Measurements from ENCODE around the gene GNG11.
"Not testable (repeated sequence)": the region's sequence is repeated elsewhere in the genome, so short reads cannot be mapped to it uniquely, and the experiment has no call there.

The GNG11 gene

DNA sequence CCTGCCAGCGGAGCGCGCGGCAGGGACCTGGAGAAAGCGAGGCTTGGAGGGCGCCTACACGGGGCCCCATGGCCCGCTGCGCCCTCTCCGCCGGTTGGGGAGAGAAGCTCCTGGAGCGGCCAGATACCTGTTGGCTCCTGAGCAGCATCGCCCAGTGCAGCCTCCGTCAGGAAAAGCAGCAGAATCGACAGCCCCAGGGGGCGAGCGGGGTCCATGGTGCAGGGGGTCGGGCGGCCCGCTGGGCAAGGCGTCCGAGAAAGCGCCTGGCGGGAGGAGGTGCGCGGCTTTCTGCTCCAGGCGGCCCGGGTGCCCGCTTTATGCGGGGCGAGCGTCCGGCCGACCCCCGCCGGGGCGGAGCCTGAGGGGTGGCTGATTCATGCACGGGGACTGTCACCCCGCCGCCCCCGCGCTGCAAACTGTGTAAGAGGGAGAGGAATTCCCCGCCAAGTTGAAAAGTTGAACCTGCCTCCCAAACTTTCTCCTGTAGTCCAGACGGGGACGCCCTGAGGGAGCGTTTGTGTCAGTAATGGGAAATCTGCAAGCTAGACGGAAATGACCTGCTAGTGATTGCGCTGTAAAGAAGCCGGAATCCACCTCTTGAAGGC lies 31.0 kb upstream of the GNG11 start, which contains the start of gene TFPI2:
TSS of gene TFPI2 (minus strand) at position 290 of the 605 bp plus-strand sequence. CDS start at position 215, 75 bp downstream.
- peak within 1 kb of the TSS; percentile 59 for H3K9ac ChIP-seq (ENCODE audit: low read depth, low read length)

DNA sequence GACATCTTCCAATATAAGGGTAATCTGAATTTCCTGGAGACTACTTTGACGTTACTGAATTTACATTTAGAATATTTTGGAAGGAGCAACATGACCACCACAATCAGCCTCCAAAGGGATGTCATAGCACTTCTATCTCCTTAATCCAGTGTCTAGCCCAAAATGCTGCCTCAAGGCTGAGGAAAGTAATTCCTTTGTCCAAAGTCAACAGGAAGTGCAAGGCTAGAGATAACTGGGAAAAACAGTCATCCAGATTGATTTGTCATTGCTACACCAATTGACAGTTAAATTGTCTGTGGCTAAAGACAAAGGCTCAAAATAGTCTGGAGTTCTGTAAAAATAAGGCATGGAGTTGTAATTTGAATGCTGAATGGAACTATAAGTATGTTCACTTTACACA lies 27.1 kb upstream of the GNG11 start:
- Histone ChIP-seq H3K27ac (ENCODE audit: low read depth, low read length) (no peak overlapping the region), H3K36me3 (ENCODE audit: insufficient read depth, low read length) (no peaks in the 10 kb centered on the region), H3K9ac (ENCODE audit: low read depth, low read length) (no peak overlapping the region), H3K9me3 (ENCODE audit: insufficient read depth, low read depth, low read length) (no peaks in the 10 kb centered on the region), H3K4me1 (ENCODE audit: insufficient read depth, low read length) (peaks cover 4% of the 10 kb centered on the region), H3K4me3 (ENCODE audit: low read length) (no peak overlapping the region), H3K27me3 (ENCODE audit: insufficient read depth, low read length) (peaks cover 33% of the 10 kb centered on the region)
- WGBS = no CpG with 5 or more reads among the region's 1 CpG

More for the DNA sequence above, 31.0 kb upstream of the GNG11 start, which contains the start of gene TFPI2:
- H3K27me3 ChIP-seq (ENCODE audit: insufficient read depth, low read length) = peaks cover 41% of the 10 kb centered on the region
- H3K9me3 ChIP-seq (ENCODE audit: insufficient read depth, low read depth, low read length) = no peaks in the 10 kb centered on the region
- H3K36me3 ChIP-seq (ENCODE audit: insufficient read depth, low read length) = no peaks in the 10 kb centered on the region
- H3K4me3 ChIP-seq (ENCODE audit: low read length) = peak within 1 kb of the TSS; percentile 61
- under 1% methylated on average over 49 of the region's 49 CpGs for WGBS
- H3K4me1 ChIP-seq (ENCODE audit: insufficient read depth, low read length) = peaks cover 6% of the 10 kb centered on the region
- H3K27ac ChIP-seq (ENCODE audit: low read depth, low read length) = no peak within 1 kb of the TSS

DNA sequence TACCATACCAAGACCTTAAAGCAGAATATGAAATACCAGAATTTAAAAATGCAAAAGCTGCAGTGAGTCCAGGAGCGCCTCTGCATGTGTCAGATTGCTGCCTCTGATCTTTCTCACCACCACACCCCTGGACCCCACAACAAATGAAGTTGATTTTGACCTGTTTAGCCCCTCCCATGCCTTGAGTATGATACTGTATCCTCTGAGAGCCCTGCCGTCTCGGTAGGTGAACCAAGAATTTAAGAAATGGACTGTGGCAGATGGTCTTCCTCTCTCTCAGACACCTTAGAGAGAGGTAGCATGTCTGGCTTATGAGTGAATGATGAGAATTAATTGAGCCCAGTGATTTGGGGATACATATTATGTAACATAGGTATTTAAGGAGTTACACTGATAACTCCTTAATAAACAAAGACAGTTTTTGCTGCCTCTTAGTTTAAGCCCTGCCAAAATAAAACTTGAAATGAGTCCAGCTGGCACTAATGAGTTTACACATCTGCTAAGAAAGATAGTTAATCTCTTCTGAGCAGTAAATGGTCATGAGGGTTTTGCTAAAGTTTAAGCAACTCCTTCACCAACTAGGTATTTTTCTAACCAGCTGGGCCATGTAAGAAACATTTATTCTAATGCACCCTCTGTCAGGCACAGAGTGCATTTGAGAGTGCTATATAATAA lies 26.4 kb upstream of the GNG11 start:
- Histone ChIP-seq H3K4me3 (ENCODE audit: low read length) (no peak overlapping the region), H3K27ac (ENCODE audit: low read depth, low read length) (no peak overlapping the region), H3K9ac (ENCODE audit: low read depth, low read length) (no peak overlapping the region), H3K27me3 (ENCODE audit: insufficient read depth, low read length) (peaks cover 26% of the 10 kb centered on the region), H3K4me1 (ENCODE audit: insufficient read depth, low read length) (no peaks in the 10 kb centered on the region), H3K36me3 (ENCODE audit: insufficient read depth, low read length) (no peaks in the 10 kb centered on the region), H3K9me3 (ENCODE audit: insufficient read depth, low read depth, low read length) (no peaks in the 10 kb centered on the region)
- WGBS = 92% methylated on average over 3 of the region's 3 CpGs

DNA sequence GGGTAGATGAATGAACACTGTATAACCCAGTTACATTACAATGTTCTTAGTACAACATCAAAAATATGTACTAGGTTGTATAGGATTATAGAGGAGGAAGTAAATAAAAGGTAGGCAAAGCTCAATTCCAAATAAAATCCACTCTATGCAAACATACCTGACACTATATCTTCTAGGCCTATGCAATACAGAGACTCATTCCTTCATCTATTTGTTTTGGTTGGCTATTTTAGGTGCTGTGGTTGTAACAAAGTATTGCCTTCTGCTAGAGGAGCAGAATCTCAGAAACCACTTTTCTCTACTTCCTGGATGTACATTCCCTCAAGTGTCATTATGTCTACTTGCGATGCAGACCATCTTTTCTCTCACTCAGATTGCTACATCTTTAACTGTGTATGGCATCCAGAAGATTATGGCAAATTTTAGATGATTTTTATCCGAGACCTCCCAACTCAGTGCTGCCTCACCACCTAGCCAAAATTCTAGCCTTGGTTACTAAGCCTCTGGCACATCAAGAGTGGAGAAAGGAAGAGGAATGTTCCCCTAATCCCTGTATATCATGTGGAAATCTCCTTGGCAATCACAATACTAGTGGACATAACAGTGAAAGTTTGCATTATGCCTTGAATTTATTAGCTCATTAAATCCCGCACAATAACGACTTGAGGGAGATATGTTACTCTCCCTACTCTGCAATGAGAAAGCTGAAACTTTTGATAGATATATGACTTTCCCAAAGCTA lies 25.5 kb upstream of the GNG11 start:
- Histone ChIP-seq H3K27me3 (ENCODE audit: insufficient read depth, low read length) (peaks cover 17% of the 10 kb centered on the region), H3K4me3 (ENCODE audit: low read length) (no peak overlapping the region), H3K36me3 (ENCODE audit: insufficient read depth, low read length) (no peaks in the 10 kb centered on the region), H3K4me1 (ENCODE audit: insufficient read depth, low read length) (no peaks in the 10 kb centered on the region), H3K9ac (ENCODE audit: low read depth, low read length) (no peak overlapping the region), H3K27ac (ENCODE audit: low read depth, low read length) (no peak overlapping the region), H3K9me3 (ENCODE audit: insufficient read depth, low read depth, low read length) (no peaks in the 10 kb centered on the region)
- WGBS = 96% methylated on average over 3 of the region's 4 CpGs

DNA sequence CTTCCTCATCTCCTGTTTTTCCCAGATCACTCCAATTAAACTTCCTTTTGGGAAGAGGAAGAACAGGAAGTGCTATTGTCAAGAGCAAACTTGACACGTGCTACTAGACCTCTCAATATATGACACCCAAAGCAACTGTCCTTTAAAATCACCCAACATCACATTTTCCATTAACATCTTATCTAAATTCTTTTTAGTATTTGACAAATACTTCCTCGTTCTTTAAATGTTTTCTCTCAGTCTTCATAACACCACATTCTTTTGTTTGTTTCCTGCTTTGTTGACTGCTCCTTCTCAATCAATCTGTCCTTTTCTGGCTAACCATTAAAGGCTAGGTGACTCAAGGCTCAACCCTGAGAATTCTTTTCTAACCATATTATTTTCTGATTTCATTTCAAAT lies 23.9 kb upstream of the GNG11 start:
- no peak overlapping the region for H3K4me3 ChIP-seq (ENCODE audit: low read length)
- 0 out of 2 replicates have a peak, but pooled peaks cover 4% of the 10 kb centered on the region for H3K27me3 ChIP-seq (ENCODE audit: insufficient read depth, low read length)
- no peaks in the 10 kb centered on the region for H3K4me1 ChIP-seq (ENCODE audit: insufficient read depth, low read length)
- H3K9ac ChIP-seq (ENCODE audit: low read depth, low read length) = no peak overlapping the region
- no peak overlapping the region for H3K27ac ChIP-seq (ENCODE audit: low read depth, low read length)
- no peaks in the 10 kb centered on the region for H3K36me3 ChIP-seq (ENCODE audit: insufficient read depth, low read length)
- 80% methylated on average over 2 of the region's 2 CpGs for WGBS
- no peaks in the 10 kb centered on the region for H3K9me3 ChIP-seq (ENCODE audit: insufficient read depth, low read depth, low read length)

DNA sequence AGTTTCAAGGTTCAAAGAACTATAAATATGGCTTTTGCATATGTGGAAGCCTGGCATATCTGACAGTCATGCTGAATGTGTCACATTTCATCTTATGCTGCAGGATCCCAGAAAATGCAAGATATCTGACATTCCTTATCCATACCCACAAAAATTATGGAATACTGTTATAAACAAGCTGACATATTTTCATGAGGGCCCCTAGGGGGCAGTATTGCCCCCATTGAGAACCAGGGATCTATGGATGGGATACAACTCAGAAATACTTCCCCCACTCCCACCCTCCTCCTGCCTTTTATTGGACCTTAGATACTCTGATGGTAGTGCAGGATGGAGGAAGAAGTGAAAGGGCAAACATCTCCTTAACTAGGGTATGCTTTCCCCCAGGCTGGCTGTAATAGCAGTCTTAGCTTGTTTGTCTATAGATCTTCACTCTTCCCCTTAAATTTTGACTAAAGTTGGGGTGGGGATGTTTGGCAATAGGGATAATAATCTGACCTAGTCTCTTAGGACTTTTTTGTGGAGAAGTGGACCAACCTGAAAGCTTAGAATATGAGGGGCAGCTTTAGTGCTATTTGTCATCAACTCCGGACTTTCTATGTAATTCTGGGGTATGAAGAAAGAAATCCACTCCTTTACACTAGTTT lies 18.6 kb upstream of the GNG11 start:
- Histone ChIP-seq H3K36me3 (ENCODE audit: insufficient read depth, low read length) (no peaks in the 10 kb centered on the region), H3K9ac (ENCODE audit: low read depth, low read length) (no peak overlapping the region), H3K4me1 (ENCODE audit: insufficient read depth, low read length) (no peaks in the 10 kb centered on the region), H3K9me3 (ENCODE audit: insufficient read depth, low read depth, low read length) (no peaks in the 10 kb centered on the region), H3K4me3 (ENCODE audit: low read length) (no peak overlapping the region), H3K27ac (ENCODE audit: low read depth, low read length) (no peak overlapping the region), H3K27me3 (ENCODE audit: insufficient read depth, low read length) (no peaks in the 10 kb centered on the region)
- WGBS = 100% methylated on average over 1 of the region's 1 CpG

DNA sequence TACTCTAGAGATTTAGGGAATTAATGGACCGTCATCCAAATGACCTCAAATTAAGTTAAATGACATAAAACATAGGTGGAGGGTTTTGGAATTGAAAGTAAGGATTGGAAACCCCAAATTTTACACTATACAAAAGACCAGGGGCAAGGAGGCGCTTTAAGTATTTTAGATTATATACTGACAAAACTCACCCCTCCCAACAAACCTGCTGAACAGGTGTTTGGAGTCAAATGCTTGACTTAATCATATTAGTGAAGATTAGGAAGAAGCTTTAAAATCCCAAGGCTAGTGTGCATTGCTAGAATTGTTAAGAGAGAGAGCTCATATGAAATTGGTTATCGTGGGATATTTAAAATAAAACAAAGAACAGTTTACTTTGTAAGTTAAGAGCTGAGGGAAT lies 15.3 kb upstream of the GNG11 start, which contains the start of gene GNGT1:
TSS of gene GNGT1 (plus strand) at position 301 of the 400 bp plus-strand sequence. CDS start 180 bp downstream, outside the sequence.
- H3K27me3 ChIP-seq (ENCODE audit: insufficient read depth, low read length) = no peaks in the 10 kb centered on the region
- no peak within 1 kb of the TSS for H3K4me3 ChIP-seq (ENCODE audit: low read length)
- no peaks in the 10 kb centered on the region for H3K9me3 ChIP-seq (ENCODE audit: insufficient read depth, low read depth, low read length)
- 100% methylated on average over 1 of the region's 3 CpGs for WGBS
- H3K27ac ChIP-seq (ENCODE audit: low read depth, low read length) = no peak within 1 kb of the TSS
- H3K4me1 ChIP-seq (ENCODE audit: insufficient read depth, low read length) = no peaks in the 10 kb centered on the region
- no peaks in the 10 kb centered on the region for H3K36me3 ChIP-seq (ENCODE audit: insufficient read depth, low read length)
- no peak within 1 kb of the TSS for H3K9ac ChIP-seq (ENCODE audit: low read depth, low read length)

DNA sequence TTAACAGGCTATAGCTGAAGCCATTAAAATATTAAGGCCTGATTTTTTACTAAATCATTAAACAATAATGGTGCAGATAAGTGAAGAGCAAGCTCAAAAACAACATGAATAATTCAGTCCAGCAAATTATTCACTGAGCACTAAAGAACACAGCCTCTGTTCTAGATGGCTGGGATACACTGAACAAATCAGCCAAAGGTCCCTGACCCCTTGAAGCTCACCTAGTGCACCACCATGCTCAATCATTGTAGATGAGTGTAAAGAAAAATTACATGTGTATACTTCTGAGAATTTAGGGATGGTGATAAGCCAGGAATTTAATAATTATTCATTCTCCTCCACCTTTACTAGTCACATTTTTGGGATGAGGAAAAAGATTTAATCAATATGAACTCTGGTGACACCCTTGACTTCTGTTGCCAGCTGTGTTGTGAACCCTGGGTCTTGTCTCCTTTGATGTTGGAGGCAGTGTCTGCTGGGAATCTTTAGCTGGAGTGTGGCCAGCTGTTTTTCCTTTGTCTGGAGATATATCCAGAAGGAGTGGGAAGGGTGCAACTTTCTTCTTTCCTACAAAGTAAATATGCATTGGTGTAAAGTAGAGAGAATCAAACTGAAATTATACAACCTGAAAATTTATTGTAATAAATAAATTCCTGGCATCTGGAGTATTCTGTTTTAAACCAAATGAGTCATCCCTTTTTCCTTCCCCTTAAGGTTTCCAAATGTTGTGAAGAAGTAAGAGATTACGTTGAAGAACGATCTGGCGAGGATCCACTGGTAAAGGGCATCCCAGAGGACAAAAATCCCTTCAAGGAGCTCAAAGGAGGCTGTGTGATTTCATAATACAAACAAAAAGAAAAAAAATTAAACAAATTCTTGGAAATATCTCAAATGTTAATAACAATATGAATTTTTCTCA lies 11.2 kb upstream of the GNG11 start:
- WGBS = no CpG with 5 or more reads among the region's 3 CpGs
- Histone ChIP-seq H3K9me3 (ENCODE audit: insufficient read depth, low read depth, low read length) (no peaks in the 10 kb centered on the region), H3K4me3 (ENCODE audit: low read length) (no peak overlapping the region), H3K4me1 (ENCODE audit: insufficient read depth, low read length) (no peaks in the 10 kb centered on the region), H3K36me3 (ENCODE audit: insufficient read depth, low read length) (no peaks in the 10 kb centered on the region), H3K9ac (ENCODE audit: low read depth, low read length) (no peak overlapping the region), H3K27me3 (ENCODE audit: insufficient read depth, low read length) (no peaks in the 10 kb centered on the region), H3K27ac (ENCODE audit: low read depth, low read length) (no peak overlapping the region)

DNA sequence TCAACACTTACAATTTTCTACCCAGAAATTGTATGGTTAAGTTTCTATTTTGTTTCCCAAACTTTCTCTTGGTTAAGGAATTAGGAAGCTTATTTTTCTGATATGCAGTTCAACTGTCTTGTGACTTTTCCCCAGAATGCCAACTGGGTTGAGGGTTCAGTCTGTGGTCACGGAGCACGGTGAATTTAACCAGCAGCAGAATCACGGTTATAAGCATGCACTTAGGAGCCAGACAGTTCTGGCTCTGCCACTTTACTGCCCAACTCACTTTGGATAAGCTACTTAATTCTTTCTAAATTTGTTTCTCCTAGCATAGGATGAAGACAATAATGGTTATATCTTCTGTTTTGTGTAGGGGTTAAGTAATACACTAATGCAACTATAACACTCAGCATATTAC lies 10.3 kb upstream of the GNG11 start:
- WGBS = no CpG with 5 or more reads among the region's 3 CpGs
- not testable (repeated sequence) for H3K27me3 ChIP-seq (ENCODE audit: insufficient read depth, low read length); H3K27ac ChIP-seq (ENCODE audit: low read depth, low read length); H3K4me1 ChIP-seq (ENCODE audit: insufficient read depth, low read length); H3K9ac ChIP-seq (ENCODE audit: low read depth, low read length); H3K9me3 ChIP-seq (ENCODE audit: insufficient read depth, low read depth, low read length); H3K36me3 ChIP-seq (ENCODE audit: insufficient read depth, low read length); H3K4me3 ChIP-seq (ENCODE audit: low read length)

DNA sequence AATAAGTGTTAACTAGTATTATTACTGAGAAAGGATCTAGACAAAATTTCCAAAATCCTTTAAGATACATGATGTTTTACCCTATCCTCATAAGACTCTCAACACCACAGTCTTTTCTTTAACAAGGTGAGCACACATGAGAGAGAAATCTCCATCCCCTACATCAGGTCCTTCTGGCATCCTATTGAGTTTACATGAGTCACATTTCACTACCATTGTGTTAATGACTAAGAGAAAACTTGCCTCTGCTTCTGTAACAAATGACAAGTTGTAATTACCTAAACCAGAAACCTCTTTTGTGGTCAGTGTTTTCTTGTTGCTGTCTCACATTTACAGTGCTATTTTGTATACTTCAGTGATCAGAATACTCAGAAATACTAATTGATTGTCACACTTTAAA lies 9.9 kb upstream of the GNG11 start:
- not testable (repeated sequence) for H3K27me3 ChIP-seq (ENCODE audit: insufficient read depth, low read length); H3K27ac ChIP-seq (ENCODE audit: low read depth, low read length); H3K4me1 ChIP-seq (ENCODE audit: insufficient read depth, low read length); H3K9ac ChIP-seq (ENCODE audit: low read depth, low read length); H3K9me3 ChIP-seq (ENCODE audit: insufficient read depth, low read depth, low read length); H3K36me3 ChIP-seq (ENCODE audit: insufficient read depth, low read length); H3K4me3 ChIP-seq (ENCODE audit: low read length)
